Mesodermal cell (in vitro differentiated cells): ENCODE data around the gene SFT2D1.

ENCODE experiments used
- H3K27ac ChIP-seq: 2 replicates; pipeline ENCODE4 v1.7.0; 2013; ENCODE audit warnings: mild to moderate bottlenecking, low read depth, low read length, moderate library complexity; ENCODE audit not compliant: severe bottlenecking
- H3K36me3 ChIP-seq: 2 replicates; pipeline ENCODE4 v1.7.1; 2013; ENCODE audit warnings: mild to moderate bottlenecking, low read length, moderate library complexity; ENCODE audit not compliant: control insufficient read depth, insufficient read depth
- H3K4me1 ChIP-seq: one replicate; pipeline ENCODE4 v1.7.1; 2013; ENCODE audit warnings: mild to moderate bottlenecking, low read length; ENCODE audit not compliant: insufficient read depth, control insufficient read depth, poor library complexity, severe bottlenecking
- H3K4me3 ChIP-seq: 2 replicates; pipeline ENCODE4 v1.7.0; 2013; ENCODE audit warnings: low read length, control low read depth, mild to moderate bottlenecking; ENCODE audit not compliant: insufficient read depth, poor library complexity, severe bottlenecking; ENCODE audit errors: extremely low read depth
- H3K9me3 ChIP-seq: 2 replicates; pipeline ENCODE4 v1.7.1; 2013; ENCODE audit warnings: mild to moderate bottlenecking, low read length, moderate library complexity; ENCODE audit not compliant: control insufficient read depth
- WGBS, 2 experiments: methylation state at CpG; one replicate each; pipeline ENCODE4 v1.1.5; 2013; ENCODE audit warnings: missing lambda C conversion rate in 2 of 2; ENCODE audit not compliant: insufficient coverage in 2 of 2; 5-methylcytosine and 5-hydroxymethylcytosine counted together

SFT2D1 gene

GRCh38 chr6:166307082-166308032 is 35.0 kb downstream of the SFT2D1 start:
- H3K9me3 ChIP-seq: no peaks in the 10 kb centered on the region
- WGBS, 2 experiments: 4 to 5% methylated on average over 48 to 96 of the region's 115 CpGs
- no peaks in the 10 kb centered on the region for H3K36me3 ChIP-seq
- H3K4me3 ChIP-seq: peak overlapping the region; percentile 38
- H3K4me1 ChIP-seq: no peaks in the 10 kb centered on the region
- no peak overlapping the region for H3K27ac ChIP-seq

- Histone ChIP-seq H3K4me3 (no peak overlapping the region), H3K27ac (no peak overlapping the region), H3K36me3 (no peaks in the 10 kb centered on the region), H3K4me1 (no peaks in the 10 kb centered on the region), H3K9me3 (no peaks in the 10 kb centered on the region)
- WGBS, 2 experiments: 60 to 63% methylated on average over 31 to 33 of the region's 34 CpGs
These were observed 35.8 kb downstream of the SFT2D1 start for GRCh38 chr6:166306378-166307081.

DNA sequence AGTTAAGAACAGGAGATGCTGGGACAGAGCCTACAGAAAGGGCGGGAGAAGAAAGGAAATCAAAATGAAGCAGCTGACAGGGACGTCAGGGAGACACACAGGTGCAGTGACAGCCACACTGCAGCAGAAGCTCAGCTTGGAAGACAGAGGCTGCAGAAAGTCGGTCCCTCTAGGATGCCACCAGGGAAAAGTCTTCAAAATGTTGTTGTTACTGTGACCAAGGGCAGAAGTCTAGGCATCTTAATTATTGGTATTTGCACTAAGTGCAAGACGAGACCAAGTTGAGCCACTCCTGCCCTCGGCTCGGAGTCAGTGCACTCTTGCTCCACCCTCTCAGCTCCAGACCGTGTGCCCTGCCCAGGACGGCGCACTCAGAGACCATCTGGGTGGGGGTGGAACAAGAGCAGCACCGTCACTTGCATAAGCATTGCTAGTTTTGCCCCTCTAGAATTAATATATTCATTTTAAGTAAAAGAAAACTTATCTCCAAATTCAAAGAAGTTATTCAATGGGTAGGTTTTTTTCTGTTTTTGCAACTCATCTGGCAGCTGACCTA is 36.7 kb downstream of the SFT2D1 start:
- H3K4me1 ChIP-seq: no peaks in the 10 kb centered on the region
- no peaks in the 10 kb centered on the region for H3K36me3 ChIP-seq
- WGBS, 2 experiments: 48 to 57% methylated on average over 6 to 7 of the region's 10 CpGs

DNA sequence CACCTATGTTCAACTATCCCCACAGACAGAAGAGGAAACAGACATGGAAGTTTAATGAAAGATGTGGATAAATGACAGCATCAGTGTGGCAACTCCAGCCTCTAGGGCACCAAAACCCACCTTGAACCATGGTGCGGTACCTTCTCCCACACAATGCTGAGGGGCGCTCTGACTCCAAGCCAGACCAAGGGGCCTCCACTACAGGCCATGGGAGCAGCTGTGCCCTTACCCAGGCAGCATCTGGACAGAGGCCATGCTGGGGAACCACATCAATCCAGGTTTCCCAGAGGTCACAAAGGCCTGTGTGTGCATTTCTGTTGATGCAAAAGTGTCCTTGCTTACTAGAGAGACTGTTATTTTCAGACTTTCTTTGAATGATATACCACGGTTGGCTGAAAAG is 38.2 kb downstream of the SFT2D1 start:
- 80% methylated on average over 1 to 2 of the region's 3 CpGs for WGBS, 2 experiments
- Histone ChIP-seq H3K4me3 (no peak overlapping the region), H3K36me3 (no peaks in the 10 kb centered on the region), H3K4me1 (no peaks in the 10 kb centered on the region), H3K27ac (no peak overlapping the region), H3K9me3 (no peaks in the 10 kb centered on the region)

More for the DNA sequence above, 36.7 kb downstream of the SFT2D1 start:
- no peak overlapping the region for H3K27ac ChIP-seq
- no peak overlapping the region for H3K4me3 ChIP-seq
- no peaks in the 10 kb centered on the region for H3K9me3 ChIP-seq

- 88 to 89% methylated on average over 13 to 17 of the region's 17 CpGs for WGBS, 2 experiments
- no peaks in the 10 kb centered on the region for H3K4me1 ChIP-seq
- no peak overlapping the region for H3K4me3 ChIP-seq
- H3K9me3 ChIP-seq: no peaks in the 10 kb centered on the region
- H3K27ac ChIP-seq: no peak overlapping the region
- H3K36me3 ChIP-seq: no peaks in the 10 kb centered on the region
These were observed 40.5 kb downstream of the SFT2D1 start for GRCh38 chr6:166301611-166302529.

- no peaks in the 10 kb centered on the region for H3K36me3 ChIP-seq
- H3K27ac ChIP-seq: no peak overlapping the region
- no peak overlapping the region for H3K4me3 ChIP-seq
- no peaks in the 10 kb centered on the region for H3K4me1 ChIP-seq
- no peaks in the 10 kb centered on the region for H3K9me3 ChIP-seq
- 72 to 99% methylated on average over 6 to 7 of the region's 9 CpGs for WGBS, 2 experiments
These were observed 41.9 kb downstream of the SFT2D1 start for GRCh38 chr6:166300357-166300987.

GRCh38 chr6:166297606-166298005 is 44.7 kb downstream of the SFT2D1 start:
- Histone ChIP-seq H3K9me3 (no peaks in the 10 kb centered on the region), H3K36me3 (no peaks in the 10 kb centered on the region), H3K27ac (no peak overlapping the region), H3K4me3 (no peak overlapping the region), H3K4me1 (no peaks in the 10 kb centered on the region)
- 91 to 94% methylated on average over 23 of the region's 23 CpGs for WGBS, 2 experiments

- no peaks in the 10 kb centered on the region for H3K9me3 ChIP-seq
- no peaks in the 10 kb centered on the region for H3K4me1 ChIP-seq
- 87 to 90% methylated on average over 7 to 9 of the region's 10 CpGs for WGBS, 2 experiments
- no peaks in the 10 kb centered on the region for H3K36me3 ChIP-seq
- no peak overlapping the region for H3K4me3 ChIP-seq
- H3K27ac ChIP-seq: no peak overlapping the region
These were observed 46.1 kb downstream of the SFT2D1 start for GRCh38 chr6:166296035-166296883.

GRCh38 chr6:166293731-166294584 is 48.4 kb downstream of the SFT2D1 start:
- WGBS, 2 experiments: 87 to 91% methylated on average over 8 to 12 of the region's 12 CpGs
- Histone ChIP-seq H3K27ac (no peak overlapping the region), H3K9me3 (no peaks in the 10 kb centered on the region), H3K4me1 (no peaks in the 10 kb centered on the region), H3K36me3 (no peaks in the 10 kb centered on the region), H3K4me3 (no peak overlapping the region)
